ENCODE measurements around the gene DMXL1.
"Not testable (repeated sequence)": the region's sequence is repeated elsewhere in the genome, so short reads cannot be mapped to it uniquely, and the experiment has no call there.

Gene DMXL1

GRCh38 chr5:119179857-119180641 is 109.2 kb downstream of the DMXL1 start:
- TF ChIP-seq CTCF (conservative IDR thresholded peaks at IDR 0.05) (no peak), ZFX (IDR thresholded peaks at IDR 0.05) (no peak)
- H3K27ac ChIP-seq: no peak overlapping the region

GRCh38 chr5:119185512-119185911 is 114.6 kb downstream of the DMXL1 start:
- H3K27ac ChIP-seq: not testable (repeated sequence)

- H3K27ac ChIP-seq: no peak overlapping the region
- TF ChIP-seq CTCF (conservative IDR thresholded peaks at IDR 0.05) (no peak), ZFX (IDR thresholded peaks at IDR 0.05) (no peak)
These were observed 117.1 kb downstream of the DMXL1 start for GRCh38 chr5:119187776-119188529.

GRCh38 chr5:119190470-119191095 is 119.7 kb downstream of the DMXL1 start:
- TF ChIP-seq ZFX (IDR thresholded peaks at IDR 0.05) (no peak), CTCF (conservative IDR thresholded peaks at IDR 0.05) (no peak)
- no peak overlapping the region for H3K27ac ChIP-seq

GRCh38 chr5:119191944-119192343 is 121.1 kb downstream of the DMXL1 start:
- no peak overlapping the region for H3K27ac ChIP-seq

GRCh38 chr5:119200795-119201194 is 129.9 kb downstream of the DMXL1 start:
- TF ChIP-seq CTCF (conservative IDR thresholded peaks at IDR 0.05) (no peak), ZFX (IDR thresholded peaks at IDR 0.05) (no peak)
- no peak overlapping the region for H3K27ac ChIP-seq

More at GRCh38 chr5:119191944-119192343, 121.1 kb downstream of the DMXL1 start:
- no peak for TF ChIP-seq ZFX (IDR thresholded peaks at IDR 0.05)
- no peak for TF ChIP-seq CTCF (conservative IDR thresholded peaks at IDR 0.05)

- H3K27ac ChIP-seq: no peak overlapping the region
- no peak for TF ChIP-seq ZFX (IDR thresholded peaks at IDR 0.05)
- no peak for TF ChIP-seq CTCF (conservative IDR thresholded peaks at IDR 0.05)
These were observed 136.2 kb downstream of the DMXL1 start for GRCh38 chr5:119207105-119207504.
